MCF 10A (cell line): Measurements from ENCODE around the gene KRTAP20-4. TPM values are rescaled to one million over a fixed set of nuclear protein-coding genes. Genes with fewer than 3 reads are reported as not detected.

Experiments used
- BruUV-seq: library from RNA; stranded (reverse); fragments of 400-500 nt; replicated peaks from 2 replicates; lab custom pipeline; 2021; lab: Mats Ljungman, UMichigan
- CTCF ChIA-PET: fragments of 300-600 bp; sonication (Branson Sonifier 250); formaldehyde crosslinking; extraction: SDS; loops from one replicate; lab custom pipeline; 2021; ENCODE audit warnings: antibody characterized with exemption, inconsistent platforms; lab: Yijun Ruan, JAX
- POLR2A ChIA-PET: fragments of 300-600, 350-650 bp; sonication (Branson Sonifier 250); formaldehyde crosslinking; extraction: SDS; loops from one replicate; lab custom pipeline; 2020; ENCODE audit warnings: antibody characterized with exemption, inconsistent platforms; lab: Yijun Ruan, JAX
- DNase-seq: peaks from one replicate; pipeline ENCODE4 v3.0.0-alpha.2; 2018; ENCODE audit not compliant: unreplicated experiment
- H3K27ac Mint-ChIP-seq: one replicate; pipeline ENCODE4 v1.8.0; 2022; ENCODE audit warnings: mild to moderate bottlenecking, low read depth, mixed read lengths; ENCODE audit not compliant: unreplicated experiment
- H3K27me3 Mint-ChIP-seq: one replicate; pipeline ENCODE4 v1.8.0; 2022; ENCODE audit warnings: mixed read lengths; ENCODE audit not compliant: insufficient read depth, unreplicated experiment
- H3K36me3 Mint-ChIP-seq: one replicate; pipeline ENCODE4 v1.8.0; 2022; ENCODE audit warnings: mild to moderate bottlenecking, moderate library complexity, mixed read lengths; ENCODE audit not compliant: insufficient read depth, unreplicated experiment
- H3K4me1 Mint-ChIP-seq: one replicate; pipeline ENCODE4 v1.8.0; 2022; ENCODE audit warnings: mixed read lengths; ENCODE audit not compliant: insufficient read depth, unreplicated experiment
- H3K4me3 Mint-ChIP-seq: one replicate; pipeline ENCODE4 v1.8.0; 2022; ENCODE audit warnings: mild to moderate bottlenecking, moderate library complexity, mixed read lengths; ENCODE audit not compliant: unreplicated experiment
- H3K9me3 Mint-ChIP-seq: one replicate; pipeline ENCODE4 v1.8.0; 2022; ENCODE audit warnings: mixed read lengths; ENCODE audit not compliant: unreplicated experiment
- CTCF ChIP-seq: fragments of 200-600 bp; IDR thresholded peaks from one replicate; pipeline ENCODE4 v1.8.0; 2022; ENCODE audit warnings: antibody characterized with exemption, mild to moderate bottlenecking; ENCODE audit not compliant: unreplicated experiment
- intact Hi-C: fragments of 100-400 bp; cut with micrococcal nuclease; formaldehyde crosslinking; loops from 2 replicates; pipeline ENCODE4 v1.14.1; 2022
- total RNA-seq: library from RNA; stranded (reverse); gene quantifications from 2 replicates; pipeline ENCODE4 v1.2.3, GENCODE V29; 2022

Gene KRTAP20-4
- total RNA-seq, 1 experiment from 2014 or later: not detected

DNA sequence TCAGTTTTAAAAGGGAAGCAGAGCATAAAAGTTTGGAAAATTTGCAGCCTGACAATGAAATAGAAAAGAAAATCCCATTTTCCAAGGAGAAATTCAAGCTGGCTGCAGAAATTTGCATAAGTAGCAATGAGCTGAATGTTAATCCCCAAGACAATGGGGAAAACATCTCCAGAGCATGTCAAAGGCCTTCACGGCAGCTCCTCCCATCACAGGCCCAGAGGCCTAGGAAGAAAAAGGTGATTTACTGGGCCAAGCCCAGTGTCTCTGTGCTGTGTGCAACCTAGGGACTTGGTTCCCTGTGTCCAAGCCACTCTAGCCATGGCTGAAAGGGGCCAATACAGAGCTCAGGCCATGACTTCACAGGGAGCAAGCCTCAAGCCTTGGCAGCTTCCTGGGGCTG lies 48.3 kb downstream of the KRTAP20-4 start:
- H3K36me3 Mint-ChIP-seq: no peaks in the 10 kb centered on the region
- ChIA-PET POLR2A (no interaction called here), CTCF (no interaction called here)
- no peak overlapping the region for H3K4me3 Mint-ChIP-seq
- no peaks in the 10 kb centered on the region for H3K4me1 Mint-ChIP-seq
- BruUV-seq: no TSS peak
- no peak for DNase-seq
- intact Hi-C loops: no loop called here
- H3K27ac Mint-ChIP-seq: no peak overlapping the region
- peaks cover 27% of the 10 kb centered on the region for H3K27me3 Mint-ChIP-seq
- no peak for TF ChIP-seq CTCF
- peaks cover 8% of the 10 kb centered on the region for H3K9me3 Mint-ChIP-seq

Other genes with a start within 250 kb of the KRTAP20-4 start
- gene KRTAP13-2, start 248.4 kb upstream of the KRTAP20-4 start, total RNA-seq: not detected in 2 replicates
- not detected in 2 replicates for gene KRTAP13-1, start 224.6 kb upstream of the KRTAP20-4 start, total RNA-seq
- not detected in 2 replicates for gene KRTAP13-3, start 194.7 kb upstream of the KRTAP20-4 start, total RNA-seq
- gene KRTAP13-4, start 190.4 kb upstream of the KRTAP20-4 start, total RNA-seq: not detected in 2 replicates
- gene KRTAP15-1, start 180.4 kb upstream of the KRTAP20-4 start, total RNA-seq: not detected in 2 replicates
- gene KRTAP19-1, start 140.3 kb upstream of the KRTAP20-4 start, total RNA-seq: not detected in 2 replicates
- gene KRTAP19-2, start 133.2 kb upstream of the KRTAP20-4 start, total RNA-seq: not detected in 2 replicates
- gene KRTAP19-3, start 128.6 kb upstream of the KRTAP20-4 start, total RNA-seq: not detected in 2 replicates
- gene KRTAP19-4, start 123.5 kb upstream of the KRTAP20-4 start, total RNA-seq: not detected in 2 replicates
- gene KRTAP19-5, start 118.5 kb upstream of the KRTAP20-4 start, total RNA-seq: not detected in 2 replicates
- gene KRTAP19-6, start 78.8 kb upstream of the KRTAP20-4 start, total RNA-seq: not detected in 2 replicates
- not detected in 2 replicates for gene KRTAP19-7, start 59.3 kb upstream of the KRTAP20-4 start, total RNA-seq
- not detected in 2 replicates for gene KRTAP22-2, start 30.2 kb upstream of the KRTAP20-4 start, total RNA-seq
- gene KRTAP6-3, start 28.2 kb upstream of the KRTAP20-4 start, total RNA-seq: not detected in 2 replicates
- gene KRTAP6-2, start 21.7 kb upstream of the KRTAP20-4 start, total RNA-seq: not detected in 2 replicates
- gene KRTAP22-1, start 19.5 kb upstream of the KRTAP20-4 start, total RNA-seq: not detected in 2 replicates
- not detected in 2 replicates for gene KRTAP6-1, start 6.7 kb upstream of the KRTAP20-4 start, total RNA-seq
- gene KRTAP20-1, start 4.2 kb upstream of the KRTAP20-4 start, total RNA-seq: not detected in 2 replicates
- not detected in 2 replicates for gene KRTAP20-2, start 14.6 kb downstream of the KRTAP20-4 start, total RNA-seq
- not detected in 2 replicates for gene KRTAP20-3, start 22.2 kb downstream of the KRTAP20-4 start, total RNA-seq
- gene KRTAP21-3, start 98.2 kb downstream of the KRTAP20-4 start, total RNA-seq: not detected in 2 replicates
- gene KRTAP21-2, start 126.6 kb downstream of the KRTAP20-4 start, total RNA-seq: not detected in 2 replicates
- not detected in 2 replicates for gene KRTAP21-1, start 134.8 kb downstream of the KRTAP20-4 start, total RNA-seq
- gene KRTAP8-1, start 192.6 kb downstream of the KRTAP20-4 start, total RNA-seq: not detected in 2 replicates
- not detected in 2 replicates for gene KRTAP7-1, start 209.1 kb downstream of the KRTAP20-4 start, total RNA-seq